ENCODE data around the gene UBASH3B. TPM values are rescaled to one million over a fixed set of nuclear protein-coding genes. Genes with fewer than 3 reads are reported as not detected.

UBASH3B gene
- total and polyA plus RNA-seq, 8 donors: 0.58 to 60.5 (median 3.1) TPM

GRCh38 chr11:122668562-122669090 is 13.1 kb downstream of the UBASH3B start:
- no peak for DNase-seq
- Histone ChIP-seq H3K27me3 (no peaks in the 10 kb centered on the region), H3K36me3 (no peaks in the 10 kb centered on the region), H3K27ac (peak overlapping the region in 1 of 5 donors; percentile 14), H3K4me3 (no peak overlapping the region), H3K9me3 (peaks cover 0 to 7% (median 0%) of the 10 kb centered on the region in 4 donors), H3K4me1 (peaks cover 0 to 23% (median 3%) of the 10 kb centered on the region in 4 donors)
- WGBS, 5 donors: 52 to 74% (median 66%) methylated on average over 6 of the region's 6 CpGs
- intact Hi-C loops (cut with DNase I; ENCODE audit: low total_unique reads): no loop called here
- TF ChIP-seq POLR2A (IDR thresholded peaks at IDR 0.05) (no peak), POLR2AphosphoS5 (IDR thresholded peaks at IDR 0.05) (no peak), EP300 (IDR thresholded peaks at IDR 0.05) (no peak)
- TF ChIP-seq, protein P1, sequence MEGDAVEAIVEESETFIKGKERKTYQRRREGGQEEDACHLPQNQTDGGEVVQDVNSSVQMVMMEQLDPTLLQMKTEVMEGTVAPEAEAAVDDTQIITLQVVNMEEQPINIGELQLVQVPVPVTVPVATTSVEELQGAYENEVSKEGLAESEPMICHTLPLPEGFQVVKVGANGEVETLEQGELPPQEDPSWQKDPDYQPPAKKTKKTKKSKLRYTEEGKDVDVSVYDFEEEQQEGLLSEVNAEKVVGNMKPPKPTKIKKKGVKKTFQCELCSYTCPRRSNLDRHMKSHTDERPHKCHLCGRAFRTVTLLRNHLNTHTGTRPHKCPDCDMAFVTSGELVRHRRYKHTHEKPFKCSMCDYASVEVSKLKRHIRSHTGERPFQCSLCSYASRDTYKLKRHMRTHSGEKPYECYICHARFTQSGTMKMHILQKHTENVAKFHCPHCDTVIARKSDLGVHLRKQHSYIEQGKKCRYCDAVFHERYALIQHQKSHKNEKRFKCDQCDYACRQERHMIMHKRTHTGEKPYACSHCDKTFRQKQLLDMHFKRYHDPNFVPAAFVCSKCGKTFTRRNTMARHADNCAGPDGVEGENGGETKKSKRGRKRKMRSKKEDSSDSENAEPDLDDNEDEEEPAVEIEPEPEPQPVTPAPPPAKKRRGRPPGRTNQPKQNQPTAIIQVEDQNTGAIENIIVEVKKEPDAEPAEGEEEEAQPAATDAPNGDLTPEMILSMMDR (IDR thresholded peaks at IDR 0.05): no peak

- no peak for DNase-seq
- no peak overlapping the region for H3K27ac ChIP-seq
- H3K4me1 ChIP-seq: peaks cover 0 to 28% (median 3%) of the 10 kb centered on the region in 4 donors
- intact Hi-C loops (cut with DNase I; ENCODE audit: low total_unique reads): no loop called here
- H3K36me3 ChIP-seq: no peaks in the 10 kb centered on the region
- H3K9me3 ChIP-seq: peaks cover 0 to 7% (median 0%) of the 10 kb centered on the region in 4 donors
- TF ChIP-seq POLR2A (IDR thresholded peaks at IDR 0.05): no peak
- TF ChIP-seq, protein P1 (IDR thresholded peaks at IDR 0.05): no peak
- no peak for TF ChIP-seq POLR2AphosphoS5 (IDR thresholded peaks at IDR 0.05)
- no peak for TF ChIP-seq EP300 (IDR thresholded peaks at IDR 0.05)
- WGBS, 5 donors: 82 to 100% (median 95%) methylated on average over 1 of the region's 1 CpG
- H3K4me3 ChIP-seq: no peak overlapping the region
- no peaks in the 10 kb centered on the region for H3K27me3 ChIP-seq
These were observed 14.6 kb downstream of the UBASH3B start for GRCh38 chr11:122670131-122670530.

DNA sequence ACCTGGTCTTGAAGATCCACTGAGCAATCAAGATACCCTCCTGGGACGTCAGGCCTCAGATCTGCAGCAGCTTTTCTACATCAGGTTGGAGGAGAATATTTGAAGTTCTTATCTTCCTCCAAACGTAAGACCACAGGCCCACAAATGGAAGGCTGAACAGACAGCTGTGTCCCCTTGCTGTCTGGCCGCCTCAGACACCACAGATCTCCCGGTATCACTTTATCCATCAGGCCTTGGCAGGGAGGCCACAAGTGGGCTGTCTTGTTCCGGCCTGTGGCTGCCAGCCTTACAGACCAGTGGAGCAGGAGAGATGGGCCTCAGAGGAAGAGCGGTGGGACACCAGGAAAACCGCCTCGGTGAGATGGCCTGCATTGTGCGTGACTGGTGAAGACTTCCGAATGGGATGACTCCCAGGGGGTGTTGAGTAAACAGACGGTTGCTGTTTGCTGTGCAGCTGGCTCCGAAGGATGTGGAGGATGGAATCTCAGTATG is 15.9 kb downstream of the UBASH3B start:
- intact Hi-C loops (cut with DNase I; ENCODE audit: low total_unique reads): no loop called here
- Histone ChIP-seq H3K4me3 (no peak overlapping the region), H3K36me3 (no peaks in the 10 kb centered on the region), H3K9me3 (peaks cover 0 to 7% (median 0%) of the 10 kb centered on the region in 4 donors), H3K4me1 (peaks cover 0 to 20% (median 4%) of the 10 kb centered on the region in 4 donors), H3K27me3 (no peaks in the 10 kb centered on the region), H3K27ac (no peak overlapping the region)
- DNase-seq: peak in 1 of 2 donors; percentile 46
- WGBS, 5 donors: 51 to 75% (median 64%) methylated on average over 12 of the region's 12 CpGs
- TF ChIP-seq, protein P1 (IDR thresholded peaks at IDR 0.05): no peak
- TF ChIP-seq POLR2AphosphoS5 (IDR thresholded peaks at IDR 0.05): no peak
- no peak for TF ChIP-seq POLR2A (IDR thresholded peaks at IDR 0.05)
- no peak for TF ChIP-seq EP300 (IDR thresholded peaks at IDR 0.05)

GRCh38 chr11:122672892-122673291 is 17.4 kb downstream of the UBASH3B start:
- no peak for TF ChIP-seq EP300 (IDR thresholded peaks at IDR 0.05)
- TF ChIP-seq POLR2A (IDR thresholded peaks at IDR 0.05): no peak
- TF ChIP-seq, protein P1 (IDR thresholded peaks at IDR 0.05): no peak
- no peak for TF ChIP-seq POLR2AphosphoS5 (IDR thresholded peaks at IDR 0.05)
- 89 to 97% (median 90%) methylated on average over 4 of the region's 4 CpGs for WGBS, 5 donors
- Histone ChIP-seq H3K9me3 (peaks cover 0 to 7% (median 0%) of the 10 kb centered on the region in 4 donors), H3K27ac (no peak overlapping the region), H3K27me3 (no peaks in the 10 kb centered on the region), H3K4me3 (no peak overlapping the region), H3K4me1 (peaks cover 0 to 20% (median 3%) of the 10 kb centered on the region in 4 donors), H3K36me3 (no peaks in the 10 kb centered on the region)
- DNase-seq: no peak
- intact Hi-C loops (cut with DNase I; ENCODE audit: low total_unique reads): no loop called here
